GM12878 (cell line): ENCODE results near the gene MMP20. TPM values are rescaled to one million over a fixed set of nuclear protein-coding genes. Genes with fewer than 3 reads are reported as not detected.
A peak's percentile ranks its signal among the peaks of the same experiment; 100 is the strongest.

Experiments used
- ATAC-seq: fragments of 200-7000 bp; cut with Tn5 transposase; 3 replicates; pipeline ENCODE4 v1.9.1; 2020; ENCODE audit warnings: mild to moderate bottlenecking, moderate library complexity
- BruUV-seq: library from RNA; stranded (reverse); fragments of 400-500 nt; replicated peaks from 2 replicates; lab custom pipeline; 2021; lab: Mats Ljungman, UMichigan
- CTCF ChIA-PET: fragments of 300-600 bp; sonication (Branson Sonifier 250); formaldehyde crosslinking; extraction: SDS; loops from one replicate; lab custom pipeline; 2021; ENCODE audit warnings: inconsistent platforms; lab: Yijun Ruan, JAX
- POLR2A ChIA-PET: fragments of 350-600 bp; formaldehyde crosslinking; extraction: SDS; loops from one replicate; lab custom pipeline; 2021; ENCODE audit warnings: inconsistent platforms; lab: Charles Lee
- RAD21 ChIA-PET: fragments of 300-600 bp; sonication (Branson Sonifier 250); formaldehyde crosslinking; loops from one replicate; lab custom pipeline; 2023; ENCODE audit warnings: antibody characterized with exemption; ENCODE audit not compliant: unreplicated experiment; lab: Charles Lee
- SMC1A ChIA-PET: fragments of 300-600 bp; sonication (Branson Sonifier 250); formaldehyde crosslinking; loops from one replicate; lab custom pipeline; 2023; ENCODE audit not compliant: unreplicated experiment, uncharacterized antibody; lab: Charles Lee
- DNase-seq: peaks from one replicate; pipeline ENCODE4 v3.0.0-alpha.2; 2011; ENCODE audit warnings: low read depth, low spot score
- FAIRE-seq: peaks from 3 replicates; lab custom pipeline; 2011; peaks lifted over from hg19 to GRCh38; lab: Jason Lieb, UNC
- H2AFZ ChIP-seq: 2 replicates; pipeline ENCODE4 v1.6.0; 2011; ENCODE audit warnings: low read depth, low read length, control low read depth; ENCODE audit not compliant: control insufficient read depth
- H3K27ac ChIP-seq: 2 replicates; pipeline ENCODE4 v1.5.1; 2011; ENCODE audit warnings: control low read depth; ENCODE audit not compliant: control insufficient read depth, insufficient read depth
- H3K27me3 ChIP-seq, 2 experiments: replicated peaks in 1 of 2; 2 replicates each; pipeline versions ENCODE4 v1.6.0 to v1.6.1; 2011; ENCODE audit warnings: low read length in 1 of 2; ENCODE audit not compliant: control insufficient read depth in 2 of 2, insufficient read depth in 2 of 2
- H3K36me3 ChIP-seq, 2 experiments: 2 replicates each; pipeline ENCODE4 v1.5.1; 2011; ENCODE audit warnings: low read length in 1 of 2; ENCODE audit not compliant: control insufficient read depth in 2 of 2, insufficient read depth in 2 of 2
- H3K4me1 ChIP-seq: 2 replicates; pipeline ENCODE4 v1.6.1; 2011; ENCODE audit warnings: mild to moderate bottlenecking, low read length, moderate library complexity, mixed read lengths; ENCODE audit not compliant: control insufficient read depth, insufficient read depth
- H3K4me2 ChIP-seq: 2 replicates; pipeline ENCODE4 v1.6.0; 2011; ENCODE audit warnings: control low read depth; ENCODE audit not compliant: control insufficient read depth, insufficient read depth
- H3K4me3 ChIP-seq: fragments of 200-600 bp; sonication (generic); 2 replicates; pipeline ENCODE4 v1.5.1; 2016
- H3K79me2 ChIP-seq: 2 replicates; pipeline ENCODE4 v1.6.0; 2011; ENCODE audit warnings: low read length; ENCODE audit not compliant: control insufficient read depth, insufficient read depth
- H3K9ac ChIP-seq: 2 replicates; pipeline ENCODE4 v1.8.0; 2011; ENCODE audit warnings: low read length, control low read depth, mixed read lengths; ENCODE audit not compliant: control insufficient read depth, insufficient read depth
- H3K9me3 ChIP-seq: replicated peaks from 3 replicates; pipeline ENCODE4 v1.5.1; 2011; ENCODE audit warnings: mild to moderate bottlenecking, low read length; ENCODE audit not compliant: control insufficient read depth, insufficient read depth
- H4K20me1 ChIP-seq: 2 replicates; pipeline ENCODE4 v1.6.0; 2011; ENCODE audit not compliant: control insufficient read depth, insufficient read depth
- CREB1 ChIP-seq: IDR thresholded peaks from 2 replicates; pipeline ENCODE4 v1.6.1; 2012; ENCODE audit warnings: low read depth, mild to moderate bottlenecking, inconsistent platforms
- WGBS: methylation state at CpG from one replicate; pipeline ENCODE4 v1.1.6; 2016; ENCODE audit warnings: low lambda C conversion rate; ENCODE audit not compliant: insufficient replicate concordance, insufficient coverage; ENCODE audit errors: missing lambda C conversion rate; 5-methylcytosine and 5-hydroxymethylcytosine counted together
- in situ Hi-C: fragments of 300-500 bp; cut with MboI; formaldehyde crosslinking; loops from 9 replicates; pipeline ENCODE4 v1.14.3; 2018; ENCODE audit warnings: mixed read lengths
- intact Hi-C: fragments of 100-400 bp; cut with micrococcal nuclease; formaldehyde crosslinking; loops from one replicate; pipeline ENCODE4 v1.14.2; 2022; ENCODE audit not compliant: unreplicated experiment
- polyA plus RNA-seq, 11 experiments: library from polyadenylated mRNA; depleted of rRNA in 4 of 11; unstranded in 6 of 11; stranded (reverse) in 5 of 11; fragments of >200 nt; fragmentation: Nextera tagmentation in 4 of 11; fragmentation: Illumina TruSeq in 1 of 11; extraction: Ambion mirVana in 4 of 11; extraction: Trizol in 1 of 11; gene quantifications; 1 replicate in 1 of 11; 2 replicates in 10 of 11; pipeline versions ENCODE4 v1.2.1 to v1.2.3, GENCODE V29; 2011 to 2016; ENCODE audit warnings: inconsistent platforms in 2 of 11, missing spikeins in 2 of 11, low read depth in 1 of 11
- total RNA-seq, 4 experiments: library from RNA; depleted of rRNA in 3 of 4; stranded (reverse); fragments of >200 nt in 3 of 4; fragmentation: Illumina TruSeq in 1 of 4; extraction: Trizol in 1 of 4; gene quantifications; 2 replicates each; pipeline versions ENCODE4 v1.2.1 to v1.2.3, GENCODE V29; 2013 to 2021
- TF ChIP-seq, protein P1 (sequence below): fragments of 450-650 bp; IDR thresholded peaks from 2 replicates; pipeline ENCODE4 v1.6.1; 2016; ENCODE audit warnings: mild to moderate bottlenecking
- TF ChIP-seq, protein P2 (sequence below): fragments of 450-650 bp; IDR thresholded peaks from 2 replicates; pipeline ENCODE4 v1.6.1; 2014; ENCODE audit warnings: mild to moderate bottlenecking
- TF ChIP-seq, protein P3 (sequence below): fragments of 450-650 bp; IDR thresholded peaks from 2 replicates; pipeline ENCODE4 v1.6.1; 2016; ENCODE audit warnings: mild to moderate bottlenecking, moderate library complexity, borderline replicate concordance

The MMP20 gene
- total and polyA plus RNA-seq, 10 of the 15 experiments (the other 5 are each of a cell fraction or from before 2014, with no cell fraction given) = 0.10 to 0.57 (median 0.19) TPM; not detected in 2

- H3K4me3 ChIP-seq = no peak overlapping the region
- no peak overlapping the region for H3K4me2 ChIP-seq
- ChIA-PET POLR2A (no interaction called here), CTCF (interaction anchor here (0.9 to 1.9 kb wide), 3 partner anchors 32 to 173 kb away, joined by 4 read pairs; no protein-coding TSS in a partner anchor), SMC1A (interaction anchor here (0.9 to 1.5 kb wide), 3 partner anchors 10 to 51 kb away, joined by 3 to 4 read pairs (median 3); no protein-coding TSS in a partner anchor), RAD21 (interaction anchor here (1.5 kb wide), 1 partner anchor 18 kb away, joined by 3 read pairs; no protein-coding TSS in a partner anchor)
- in situ Hi-C loops (no loop called here), intact Hi-C loops (no loop called here)
- no peak overlapping the region for H3K27ac ChIP-seq
- H3K4me1 ChIP-seq = peaks cover 5% of the 10 kb centered on the region; the same call in 1 of the 2 replicates
- no peak overlapping the region for H2AFZ ChIP-seq
- FAIRE-seq (no peak), ATAC-seq (no peak), DNase-seq (no peak)
- no peak overlapping the region for H3K9ac ChIP-seq
- H4K20me1 ChIP-seq = no peaks in the 10 kb centered on the region
- WGBS = 54% methylated on average over 2 of the region's 2 CpGs
- no peaks in the 10 kb centered on the region for H3K79me2 ChIP-seq
- no peaks in the 10 kb centered on the region for H3K36me3 ChIP-seq
- TF ChIP-seq, protein P1, sequence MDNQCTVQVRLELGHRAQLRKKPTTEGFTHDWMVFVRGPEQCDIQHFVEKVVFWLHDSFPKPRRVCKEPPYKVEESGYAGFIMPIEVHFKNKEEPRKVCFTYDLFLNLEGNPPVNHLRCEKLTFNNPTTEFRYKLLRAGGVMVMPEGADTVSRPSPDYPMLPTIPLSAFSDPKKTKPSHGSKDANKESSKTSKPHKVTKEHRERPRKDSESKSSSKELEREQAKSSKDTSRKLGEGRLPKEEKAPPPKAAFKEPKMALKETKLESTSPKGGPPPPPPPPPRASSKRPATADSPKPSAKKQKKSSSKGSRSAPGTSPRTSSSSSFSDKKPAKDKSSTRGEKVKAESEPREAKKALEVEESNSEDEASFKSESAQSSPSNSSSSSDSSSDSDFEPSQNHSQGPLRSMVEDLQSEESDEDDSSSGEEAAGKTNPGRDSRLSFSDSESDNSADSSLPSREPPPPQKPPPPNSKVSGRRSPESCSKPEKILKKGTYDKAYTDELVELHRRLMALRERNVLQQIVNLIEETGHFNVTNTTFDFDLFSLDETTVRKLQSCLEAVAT = peak; percentile 43; the same call in 1 of the 2 replicates
- TF ChIP-seq CREB1 = no peak
- H3K27me3 ChIP-seq = no peaks in the 10 kb centered on the region
- no peaks in the 10 kb centered on the region for H3K9me3 ChIP-seq
- no TSS peak for BruUV-seq
These were observed 97.4 kb downstream of the MMP20 start for GRCh38 chr11:102527684-102528083.

DNA sequence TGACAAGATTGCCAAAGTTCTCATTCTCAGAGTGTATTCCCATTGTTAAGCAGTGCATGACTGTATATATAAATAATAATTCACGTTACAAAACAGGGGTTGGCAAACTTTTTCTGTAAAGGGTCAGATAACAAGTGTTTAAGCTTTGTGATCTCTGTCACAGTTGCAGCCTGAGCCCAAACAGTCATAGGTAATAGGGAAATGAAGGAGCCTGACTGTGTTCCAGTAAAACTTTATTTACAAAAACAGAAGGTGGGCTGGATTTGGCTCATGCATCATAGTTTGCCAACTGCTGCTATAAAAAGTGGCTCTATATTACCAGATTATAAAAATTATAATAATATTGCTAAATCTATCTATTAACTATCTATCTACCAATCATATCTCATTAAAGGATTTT, 98.1 kb downstream of the MMP20 start:
- BruUV-seq = no TSS peak
- intact Hi-C loops (no loop called here), in situ Hi-C loops (no loop called here)
- Histone ChIP-seq H3K27me3 (no peaks in the 10 kb centered on the region), H3K4me3 (no peak overlapping the region), H3K4me2 (no peak overlapping the region), H3K27ac (no peak overlapping the region), H3K36me3 (no peaks in the 10 kb centered on the region), H3K79me2 (no peaks in the 10 kb centered on the region), H4K20me1 (no peaks in the 10 kb centered on the region), H2AFZ (no peak overlapping the region), H3K9me3 (no peaks in the 10 kb centered on the region), H3K9ac (no peak overlapping the region), H3K4me1 (peaks cover 8% of the 10 kb centered on the region; the same call in 1 of the 2 replicates)
- no peak for ATAC-seq
- 4% methylated on average over 1 of the region's 1 CpG for WGBS
- ChIA-PET RAD21 (interaction anchor here (0.9 to 1.9 kb wide), 2 partner anchors 19 to 26 kb away, joined by 3 to 4 read pairs; no protein-coding TSS in a partner anchor), SMC1A (interaction anchor here (0.6 to 3.2 kb wide), 6 partner anchors 9 to 87 kb away, joined by 3 to 19 read pairs (median 6); no protein-coding TSS in a partner anchor), CTCF (interaction anchor here (0.5 to 5.3 kb wide), 4 partner anchors 10 to 86 kb away, joined by 3 to 53 read pairs (median 17); no protein-coding TSS in a partner anchor), POLR2A (interaction anchor here (1.8 kb wide), 1 partner anchor 20 kb away, joined by 8 read pairs; no protein-coding TSS in a partner anchor)
- TF ChIP-seq, protein P2, sequence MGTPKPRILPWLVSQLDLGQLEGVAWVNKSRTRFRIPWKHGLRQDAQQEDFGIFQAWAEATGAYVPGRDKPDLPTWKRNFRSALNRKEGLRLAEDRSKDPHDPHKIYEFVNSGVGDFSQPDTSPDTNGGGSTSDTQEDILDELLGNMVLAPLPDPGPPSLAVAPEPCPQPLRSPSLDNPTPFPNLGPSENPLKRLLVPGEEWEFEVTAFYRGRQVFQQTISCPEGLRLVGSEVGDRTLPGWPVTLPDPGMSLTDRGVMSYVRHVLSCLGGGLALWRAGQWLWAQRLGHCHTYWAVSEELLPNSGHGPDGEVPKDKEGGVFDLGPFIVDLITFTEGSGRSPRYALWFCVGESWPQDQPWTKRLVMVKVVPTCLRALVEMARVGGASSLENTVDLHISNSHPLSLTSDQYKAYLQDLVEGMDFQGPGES = no peak
- TF ChIP-seq, protein P3, sequence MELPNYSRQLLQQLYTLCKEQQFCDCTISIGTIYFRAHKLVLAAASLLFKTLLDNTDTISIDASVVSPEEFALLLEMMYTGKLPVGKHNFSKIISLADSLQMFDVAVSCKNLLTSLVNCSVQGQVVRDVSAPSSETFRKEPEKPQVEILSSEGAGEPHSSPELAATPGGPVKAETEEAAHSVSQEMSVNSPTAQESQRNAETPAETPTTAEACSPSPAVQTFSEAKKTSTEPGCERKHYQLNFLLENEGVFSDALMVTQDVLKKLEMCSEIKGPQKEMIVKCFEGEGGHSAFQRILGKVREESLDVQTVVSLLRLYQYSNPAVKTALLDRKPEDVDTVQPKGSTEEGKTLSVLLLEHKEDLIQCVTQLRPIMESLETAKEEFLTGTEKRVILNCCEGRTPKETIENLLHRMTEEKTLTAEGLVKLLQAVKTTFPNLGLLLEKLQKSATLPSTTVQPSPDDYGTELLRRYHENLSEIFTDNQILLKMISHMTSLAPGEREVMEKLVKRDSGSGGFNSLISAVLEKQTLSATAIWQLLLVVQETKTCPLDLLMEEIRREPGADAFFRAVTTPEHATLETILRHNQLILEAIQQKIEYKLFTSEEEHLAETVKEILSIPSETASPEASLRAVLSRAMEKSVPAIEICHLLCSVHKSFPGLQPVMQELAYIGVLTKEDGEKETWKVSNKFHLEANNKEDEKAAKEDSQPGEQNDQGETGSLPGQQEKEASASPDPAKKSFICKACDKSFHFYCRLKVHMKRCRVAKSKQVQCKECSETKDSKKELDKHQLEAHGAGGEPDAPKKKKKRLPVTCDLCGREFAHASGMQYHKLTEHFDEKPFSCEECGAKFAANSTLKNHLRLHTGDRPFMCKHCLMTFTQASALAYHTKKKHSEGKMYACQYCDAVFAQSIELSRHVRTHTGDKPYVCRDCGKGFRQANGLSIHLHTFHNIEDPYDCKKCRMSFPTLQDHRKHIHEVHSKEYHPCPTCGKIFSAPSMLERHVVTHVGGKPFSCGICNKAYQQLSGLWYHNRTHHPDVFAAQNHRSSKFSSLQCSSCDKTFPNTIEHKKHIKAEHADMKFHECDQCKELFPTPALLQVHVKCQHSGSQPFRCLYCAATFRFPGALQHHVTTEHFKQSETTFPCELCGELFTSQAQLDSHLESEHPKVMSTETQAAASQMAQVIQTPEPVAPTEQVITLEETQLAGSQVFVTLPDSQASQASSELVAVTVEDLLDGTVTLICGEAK = peak; percentile 52; the same call in 1 of the 2 replicates
- no peak for DNase-seq
- FAIRE-seq = no peak
